Osteoblast (primary cell): ENCODE data around the gene POLR2H. TPM values are rescaled to one million over a fixed set of nuclear protein-coding genes. Genes with fewer than 3 reads are reported as not detected.
"Not testable (repeated sequence)": the region's sequence is repeated elsewhere in the genome, so short reads cannot be mapped to it uniquely, and the experiment has no call there.

Experiments used
- DNase-seq: peaks from one replicate; pipeline ENCODE4 v3.0.0; 2011; ENCODE audit warnings: low spot score, mixed read lengths; ENCODE audit not compliant: insufficient read length; ENCODE audit errors: missing footprints
- H2AFZ ChIP-seq: 2 replicates; pipeline ENCODE4 v1.6.0; 2011; ENCODE audit warnings: mild to moderate bottlenecking, low read length
- H3K27ac ChIP-seq: 2 replicates; pipeline ENCODE4 v1.5.1; 2011; ENCODE audit warnings: mild to moderate bottlenecking, low read depth, low read length, moderate library complexity
- H3K27me3 ChIP-seq: 2 replicates; pipeline ENCODE4 v1.6.0; 2012; ENCODE audit warnings: mild to moderate bottlenecking, control low read depth, inconsistent platforms, low read length, moderate library complexity; ENCODE audit not compliant: insufficient read depth
- H3K36me3 ChIP-seq: 2 replicates; pipeline ENCODE4 v1.5.1; 2011; ENCODE audit warnings: mild to moderate bottlenecking, low read length, control low read depth, moderate library complexity; ENCODE audit not compliant: insufficient read depth
- H3K4me1 ChIP-seq: 2 replicates; pipeline ENCODE4 v1.5.1; 2011; ENCODE audit warnings: mild to moderate bottlenecking, low read length, control low read depth, moderate library complexity; ENCODE audit not compliant: insufficient read depth
- H3K4me2 ChIP-seq: 2 replicates; pipeline ENCODE4 v1.6.0; 2011; ENCODE audit warnings: mild to moderate bottlenecking, low read length; ENCODE audit not compliant: insufficient read depth
- H3K4me3 ChIP-seq: fragments of 200-600 bp; sonication (generic); 3 replicates; pipeline ENCODE4 v1.5.1; 2012; ENCODE audit warnings: mild to moderate bottlenecking, low read length, inconsistent platforms; ENCODE audit not compliant: insufficient read depth
- H3K79me2 ChIP-seq: 2 replicates; pipeline ENCODE4 v1.6.0; 2012; ENCODE audit warnings: mild to moderate bottlenecking, low read length, control low read depth, inconsistent platforms; ENCODE audit not compliant: insufficient read depth
- H3K9me3 ChIP-seq: 2 replicates; pipeline ENCODE4 v1.5.1; 2011; ENCODE audit warnings: low read depth, low read length, control low read depth
- H4K20me1 ChIP-seq: 2 replicates; pipeline ENCODE4 v1.6.0; 2012; ENCODE audit warnings: mild to moderate bottlenecking, low read length, control low read depth; ENCODE audit not compliant: insufficient read depth
- CTCF ChIP-seq: IDR thresholded peaks from 2 replicates; pipeline ENCODE4 v1.5.1; 2011; ENCODE audit warnings: mild to moderate bottlenecking, low read depth, low read length, moderate library complexity; ENCODE audit errors: extremely low read depth
- total RNA-seq: library from RNA; depleted of rRNA; stranded (reverse); fragments of >200 nt; gene quantifications from 2 replicates; pipeline ENCODE4 v1.2.3, GENCODE V29; 2012

The POLR2H gene
- total RNA-seq, 1 donor = 61.2 TPM

GRCh38 chr3:184337981-184338380, 23.5 kb upstream of the POLR2H start:
- Histone ChIP-seq H3K27me3 (no peaks in the 10 kb centered on the region), H3K4me2 (peak overlapping the region; percentile 94), H4K20me1 (peaks cover 25% of the 10 kb centered on the region), H3K79me2 (peaks cover 53% of the 10 kb centered on the region), H3K4me1 (peaks cover 49% of the 10 kb centered on the region), H2AFZ (peak overlapping the region; percentile 45), H3K36me3 (peaks cover 39% of the 10 kb centered on the region), H3K27ac (peak overlapping the region; percentile 97), H3K9me3 (no peaks in the 10 kb centered on the region), H3K4me3 (peak overlapping the region; percentile 59)
- no peak for DNase-seq
- no peak for TF ChIP-seq CTCF

- DNase-seq = peak; percentile 96
- H4K20me1 ChIP-seq = peaks cover 22% of the 10 kb centered on the region
- no peaks in the 10 kb centered on the region for H3K9me3 ChIP-seq
- no peak for TF ChIP-seq CTCF
- peak overlapping the region; percentile 59 for H3K4me3 ChIP-seq
- H3K4me2 ChIP-seq = peak overlapping the region; percentile 94
- H3K4me1 ChIP-seq = peaks cover 45% of the 10 kb centered on the region
- H3K36me3 ChIP-seq = peaks cover 37% of the 10 kb centered on the region
- H3K79me2 ChIP-seq = peaks cover 47% of the 10 kb centered on the region
- peak overlapping the region; percentile 46 for H2AFZ ChIP-seq
- H3K27ac ChIP-seq = peak overlapping the region; percentile 97
- H3K27me3 ChIP-seq = no peaks in the 10 kb centered on the region
Observed at GRCh38 chr3:184338511-184338945, 23.0 kb upstream of the POLR2H start.

GRCh38 chr3:184339001-184339400, 22.5 kb upstream of the POLR2H start:
- H3K9me3 ChIP-seq = no peaks in the 10 kb centered on the region
- TF ChIP-seq CTCF = no peak
- peaks cover 45% of the 10 kb centered on the region for H3K4me1 ChIP-seq
- peaks cover 43% of the 10 kb centered on the region for H3K79me2 ChIP-seq
- no peaks in the 10 kb centered on the region for H3K27me3 ChIP-seq
- peak overlapping the region; percentile 97 for H3K27ac ChIP-seq
- no peak for DNase-seq
- H4K20me1 ChIP-seq = peaks cover 17% of the 10 kb centered on the region
- peak overlapping the region; percentile 46 for H2AFZ ChIP-seq
- H3K4me3 ChIP-seq = peak overlapping the region; percentile 59
- H3K4me2 ChIP-seq = peak overlapping the region; percentile 94
- H3K36me3 ChIP-seq = peaks cover 32% of the 10 kb centered on the region

GRCh38 chr3:184339451-184340135, 21.9 kb upstream of the POLR2H start:
- DNase-seq, H3K27ac ChIP-seq, H2AFZ ChIP-seq, H3K4me3 ChIP-seq, H3K27me3 ChIP-seq, H3K4me2 ChIP-seq, H3K9me3 ChIP-seq: not testable (repeated sequence)
- Histone ChIP-seq H3K4me1 (peaks cover 42% of the 10 kb centered on the region), H3K36me3 (peaks cover 31% of the 10 kb centered on the region), H3K79me2 (peaks cover 42% of the 10 kb centered on the region), H4K20me1 (peaks cover 16% of the 10 kb centered on the region)
